Brain microvascular endothelial cell (primary cell): ENCODE data around the gene RCL1.
"Not testable (repeated sequence)": the region's sequence is repeated elsewhere in the genome, so short reads cannot be mapped to it uniquely, and the experiment has no call there.

Experiments used
- DNase-seq: peaks from one replicate; pipeline ENCODE4 v3.0.0-alpha.2; 2020
- H3K27ac ChIP-seq: fragments of 250-450 bp; sonication (Bioruptor Pico); 2 replicates; pipeline ENCODE4 v1.5.1; 2020; ENCODE audit warnings: mild to moderate bottlenecking, moderate library complexity
- H3K27me3 ChIP-seq: fragments of 250-450 bp; sonication (Bioruptor Pico); replicated peaks from 2 replicates; pipeline ENCODE4 v1.5.1; 2020; ENCODE audit warnings: mild to moderate bottlenecking
- H3K36me3 ChIP-seq: fragments of 250-450 bp; sonication (Bioruptor Pico); replicated peaks from 2 replicates; pipeline ENCODE4 v1.5.1; 2020; ENCODE audit warnings: mild to moderate bottlenecking
- H3K4me3 ChIP-seq: 2 replicates; pipeline ENCODE4 v1.5.1; 2011; ENCODE audit warnings: low read depth, mild to moderate bottlenecking, control low read depth, low read length, moderate library complexity
- in situ Hi-C: cut with HindIII; loops from 2 replicates; pipeline ENCODE4 v1.10.0; 2017; ENCODE audit warnings: low sequenced_read_pairs, low pct_ligation_motif_present
- TF ChIP-seq, protein P1 (sequence below): IDR thresholded peaks from 2 replicates; pipeline ENCODE4 v1.5.1; 2011; ENCODE audit warnings: low read depth, mild to moderate bottlenecking, moderate library complexity, low read length, control low read depth, inconsistent platforms; ENCODE audit errors: missing control alignments

The RCL1 gene

GRCh38 chr9:4887556-4887955 lies 94.8 kb downstream of the RCL1 start:
- Histone ChIP-seq H3K27me3 (no peaks in the 10 kb centered on the region), H3K4me3 (no peak overlapping the region), H3K27ac (no peak overlapping the region), H3K36me3 (no peaks in the 10 kb centered on the region)
- TF ChIP-seq, protein P1, sequence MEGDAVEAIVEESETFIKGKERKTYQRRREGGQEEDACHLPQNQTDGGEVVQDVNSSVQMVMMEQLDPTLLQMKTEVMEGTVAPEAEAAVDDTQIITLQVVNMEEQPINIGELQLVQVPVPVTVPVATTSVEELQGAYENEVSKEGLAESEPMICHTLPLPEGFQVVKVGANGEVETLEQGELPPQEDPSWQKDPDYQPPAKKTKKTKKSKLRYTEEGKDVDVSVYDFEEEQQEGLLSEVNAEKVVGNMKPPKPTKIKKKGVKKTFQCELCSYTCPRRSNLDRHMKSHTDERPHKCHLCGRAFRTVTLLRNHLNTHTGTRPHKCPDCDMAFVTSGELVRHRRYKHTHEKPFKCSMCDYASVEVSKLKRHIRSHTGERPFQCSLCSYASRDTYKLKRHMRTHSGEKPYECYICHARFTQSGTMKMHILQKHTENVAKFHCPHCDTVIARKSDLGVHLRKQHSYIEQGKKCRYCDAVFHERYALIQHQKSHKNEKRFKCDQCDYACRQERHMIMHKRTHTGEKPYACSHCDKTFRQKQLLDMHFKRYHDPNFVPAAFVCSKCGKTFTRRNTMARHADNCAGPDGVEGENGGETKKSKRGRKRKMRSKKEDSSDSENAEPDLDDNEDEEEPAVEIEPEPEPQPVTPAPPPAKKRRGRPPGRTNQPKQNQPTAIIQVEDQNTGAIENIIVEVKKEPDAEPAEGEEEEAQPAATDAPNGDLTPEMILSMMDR = no peak
- DNase-seq = no peak
- in situ Hi-C loops = no loop called here

DNA sequence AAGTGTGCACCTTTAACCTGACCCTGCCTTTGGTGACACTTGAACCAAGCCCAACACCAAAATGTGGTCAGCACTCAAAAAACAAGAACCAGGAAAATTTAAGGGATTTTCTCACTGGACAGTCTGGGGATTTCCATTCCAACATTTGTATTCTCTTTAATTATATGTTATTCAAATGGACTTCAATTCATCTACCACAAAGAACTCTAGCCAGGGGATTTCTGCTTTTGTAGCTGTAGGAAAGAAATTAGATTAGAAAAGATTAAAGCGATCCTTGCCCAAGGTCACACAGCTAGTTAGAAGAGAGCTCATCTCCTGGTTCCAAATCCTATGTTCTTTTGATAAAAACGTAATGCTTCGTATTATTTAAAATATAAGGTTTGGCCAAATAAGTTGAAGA lies 97.5 kb downstream of the RCL1 start:
- in situ Hi-C loops = no loop called here
- TF ChIP-seq, protein P1 = no peak
- H3K36me3 ChIP-seq = no peaks in the 10 kb centered on the region
- no peaks in the 10 kb centered on the region for H3K27me3 ChIP-seq
- H3K27ac ChIP-seq = no peak overlapping the region
- H3K4me3 ChIP-seq = no peak overlapping the region
- no peak for DNase-seq

- TF ChIP-seq, protein P1 = no peak
- H3K27me3 ChIP-seq = no peaks in the 10 kb centered on the region
- no peak for DNase-seq
- in situ Hi-C loops = no loop called here
- H3K27ac ChIP-seq = no peak overlapping the region
- no peak overlapping the region for H3K4me3 ChIP-seq
- H3K36me3 ChIP-seq = no peaks in the 10 kb centered on the region
Observed at GRCh38 chr9:4890929-4891328, 98.2 kb downstream of the RCL1 start.

DNA sequence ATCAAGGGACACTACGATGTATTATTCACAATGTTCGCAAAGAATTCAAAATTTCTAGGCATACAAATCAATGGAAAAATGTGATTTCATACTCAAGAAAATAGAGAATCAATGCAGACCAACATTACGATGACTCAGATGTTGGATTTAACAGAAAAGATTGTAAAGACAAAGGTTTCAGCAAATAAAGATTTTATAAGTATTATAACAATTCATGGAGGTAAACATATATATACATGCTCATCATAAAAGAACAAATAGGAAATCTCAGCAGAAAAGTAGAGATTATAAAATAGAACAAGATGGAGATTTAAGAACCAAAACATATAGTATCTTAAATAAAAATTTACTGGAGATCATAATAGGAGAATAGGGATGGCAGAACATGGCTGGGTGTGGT lies 98.9 kb downstream of the RCL1 start:
- no peak overlapping the region for H3K4me3 ChIP-seq
- no peaks in the 10 kb centered on the region for H3K36me3 ChIP-seq
- DNase-seq = no peak
- in situ Hi-C loops = no loop called here
- no peak overlapping the region for H3K27ac ChIP-seq
- TF ChIP-seq, protein P1 = no peak
- no peaks in the 10 kb centered on the region for H3K27me3 ChIP-seq

DNA sequence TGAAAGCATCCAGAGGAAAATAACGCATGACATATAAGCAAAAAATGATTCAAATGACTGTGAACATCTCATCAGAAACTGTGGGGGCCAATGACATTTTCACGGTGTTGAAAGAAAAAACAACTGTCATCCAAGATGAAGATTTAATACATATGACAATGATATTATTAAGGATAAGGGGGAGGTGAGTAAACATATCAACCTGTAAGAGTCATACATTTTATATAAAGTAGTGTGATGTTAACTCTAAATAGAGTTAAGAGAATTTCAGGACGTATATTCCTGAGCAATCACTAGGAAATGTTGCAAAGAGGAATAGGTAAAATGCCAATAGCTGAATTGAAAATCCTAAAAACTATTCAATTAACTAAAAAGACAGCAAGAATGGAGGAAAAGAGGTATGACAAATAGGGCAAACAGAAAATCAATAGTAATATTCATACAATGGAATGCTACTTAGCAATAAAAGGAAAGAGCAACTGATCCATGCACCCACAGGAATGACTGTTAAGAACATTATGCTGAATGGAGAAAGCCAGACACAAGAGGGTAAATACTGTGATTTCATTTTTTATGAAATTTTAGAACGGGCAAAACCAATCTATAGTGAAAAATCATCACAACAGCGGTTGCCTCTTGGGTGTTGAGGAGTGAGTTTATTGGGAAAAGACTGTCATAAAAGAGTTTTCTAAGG lies 99.9 kb downstream of the RCL1 start:
- Histone ChIP-seq H3K27me3 (no peaks in the 10 kb centered on the region), H3K27ac (no peak overlapping the region), H3K4me3 (no peak overlapping the region), H3K36me3 (no peaks in the 10 kb centered on the region)
- in situ Hi-C loops = no loop called here
- TF ChIP-seq, protein P1 = no peak
- no peak for DNase-seq

DNA sequence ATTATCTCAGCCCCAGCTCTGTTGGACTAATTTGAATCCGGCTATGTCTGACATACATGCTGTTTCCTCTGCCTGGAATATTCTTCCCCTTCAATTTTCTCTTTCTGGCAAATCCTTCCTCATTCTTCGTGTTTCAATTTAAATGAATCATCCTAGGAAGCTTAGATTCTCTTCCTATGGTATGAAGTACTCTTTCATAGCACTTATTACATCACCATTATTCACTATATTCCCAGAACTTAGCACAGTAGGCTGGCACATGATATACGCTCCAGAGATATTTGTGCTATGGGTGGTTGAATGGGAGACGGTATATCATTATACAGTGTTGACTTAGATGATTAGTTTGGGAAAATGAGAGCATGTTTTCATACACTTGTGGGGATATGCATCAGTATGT lies 101.3 kb downstream of the RCL1 start:
- Histone ChIP-seq H3K27me3 (no peaks in the 10 kb centered on the region), H3K4me3 (no peak overlapping the region), H3K27ac (peak overlapping the region; percentile 9), H3K36me3 (no peaks in the 10 kb centered on the region)
- DNase-seq = peak; percentile 34
- TF ChIP-seq, protein P1 = no peak
- in situ Hi-C loops = no loop called here

- in situ Hi-C loops, H3K4me3 ChIP-seq, H3K27ac ChIP-seq, H3K36me3 ChIP-seq, DNase-seq, H3K27me3 ChIP-seq: not testable (repeated sequence)
Observed at GRCh38 chr9:4899853-4900252, 107.1 kb downstream of the RCL1 start.

- H3K36me3 ChIP-seq, in situ Hi-C loops, H3K27me3 ChIP-seq, H3K4me3 ChIP-seq, DNase-seq, H3K27ac ChIP-seq: not testable (repeated sequence)
Observed at GRCh38 chr9:4901401-4902134, 108.8 kb downstream of the RCL1 start.
